SK-N-SH treated with all-trans-retinoic acid at 6 μM for 48 hours (cell line): ENCODE results near the gene SHANK1.
A peak's percentile ranks its signal among the peaks of the same experiment; 100 is the strongest.

ENCODE experiments used
- ATAC-seq: fragments of 200-7000 bp; cut with Tn5 transposase; 3 replicates; pipeline ENCODE4 v1.9.1; 2020; ENCODE audit warnings: mild to moderate bottlenecking, moderate library complexity
- ARNTL ChIP-seq: fragments of 450-650 bp; formaldehyde crosslinking; IDR thresholded peaks from 2 replicates; pipeline ENCODE4 v1.5.0; 2020; ENCODE audit warnings: low read depth, mild to moderate bottlenecking, moderate library complexity, borderline replicate concordance
- BACH2 ChIP-seq: fragments of 250-450 bp; sonication (Bioruptor Pico); IDR thresholded peaks from 2 replicates; pipeline ENCODE4 v1.9.0; 2021; ENCODE audit warnings: mild to moderate bottlenecking, borderline replicate concordance
- CREB5 ChIP-seq: fragments of 250-450 bp; sonication (Bioruptor Pico); IDR thresholded peaks from 2 replicates; pipeline ENCODE4 v1.5.1; 2020; ENCODE audit warnings: low read depth, mild to moderate bottlenecking, moderate library complexity
- CSDC2 ChIP-seq: fragments of 250-450 bp; sonication (Bioruptor Pico); IDR thresholded peaks from 2 replicates; pipeline ENCODE4 v1.5.0; 2020; ENCODE audit warnings: mild to moderate bottlenecking, moderate library complexity
- CSRNP3 ChIP-seq: fragments of 250-450 bp; sonication (Bioruptor Pico); IDR thresholded peaks from 2 replicates; pipeline ENCODE4 v1.5.1; 2021; ENCODE audit warnings: mild to moderate bottlenecking, moderate library complexity
- ESRRG ChIP-seq: fragments of 250-450 bp; sonication (Bioruptor Pico); IDR thresholded peaks from 2 replicates; pipeline ENCODE4 v1.6.1; 2021; ENCODE audit warnings: mild to moderate bottlenecking
- OSR1 ChIP-seq: fragments of 250-450 bp; sonication (Bioruptor Pico); IDR thresholded peaks from 2 replicates; pipeline ENCODE4 v1.8.0; 2022; ENCODE audit warnings: moderate library complexity, mild to moderate bottlenecking, inconsistent platforms
- PATZ1 ChIP-seq: fragments of 250-450 bp; sonication (Bioruptor Pico); IDR thresholded peaks from 2 replicates; pipeline ENCODE4 v1.8.0; 2020; ENCODE audit warnings: mild to moderate bottlenecking, moderate library complexity, borderline replicate concordance
- POU6F1 ChIP-seq: fragments of 250-450 bp; sonication (Bioruptor Pico); IDR thresholded peaks from 2 replicates; pipeline ENCODE4 v1.8.0; 2021; ENCODE audit warnings: low read depth, mild to moderate bottlenecking, moderate library complexity, borderline replicate concordance
- PPARA ChIP-seq: fragments of 250-450 bp; sonication (Bioruptor Pico); IDR thresholded peaks from 2 replicates; pipeline ENCODE4 v1.5.0; 2020; ENCODE audit warnings: mild to moderate bottlenecking, borderline replicate concordance
- SNAI2 ChIP-seq: fragments of 250-450 bp; sonication (Bioruptor Pico); IDR thresholded peaks from 2 replicates; pipeline ENCODE4 v1.5.0; 2020; ENCODE audit warnings: mild to moderate bottlenecking, moderate library complexity
- TCF4 ChIP-seq: fragments of 250-450 bp; sonication (Bioruptor Pico); IDR thresholded peaks from 2 replicates; pipeline ENCODE4 v1.8.0; 2021; ENCODE audit warnings: mild to moderate bottlenecking, moderate library complexity, borderline replicate concordance
- TSHZ2 ChIP-seq: fragments of 250-450 bp; sonication (Bioruptor Pico); IDR thresholded peaks from 2 replicates; pipeline ENCODE4 v1.5.0; 2020; ENCODE audit warnings: mild to moderate bottlenecking, moderate library complexity
- ZC3H10 ChIP-seq: fragments of 250-450 bp; sonication (Bioruptor Pico); IDR thresholded peaks from 2 replicates; pipeline ENCODE4 v1.5.1; 2021; ENCODE audit warnings: mild to moderate bottlenecking, moderate library complexity
- ZFP3 ChIP-seq: fragments of 250-450 bp; sonication (Bioruptor Pico); IDR thresholded peaks from 2 replicates; pipeline ENCODE4 v1.5.0; 2020; ENCODE audit warnings: mild to moderate bottlenecking, moderate library complexity
- ZFP30 ChIP-seq: fragments of 450-650 bp; formaldehyde crosslinking; IDR thresholded peaks from 2 replicates; pipeline ENCODE4 v1.5.0; 2022; ENCODE audit warnings: mild to moderate bottlenecking, moderate library complexity
- ZNF565 ChIP-seq: fragments of 450-650 bp; formaldehyde crosslinking; conservative IDR thresholded peaks from 2 replicates; pipeline ENCODE4 v1.5.0; 2020; ENCODE audit warnings: low read depth, mild to moderate bottlenecking, moderate library complexity
- ZNF70 ChIP-seq: fragments of 450-650 bp; formaldehyde crosslinking; IDR thresholded peaks from 2 replicates; pipeline ENCODE4 v1.5.0; 2020; ENCODE audit warnings: mild to moderate bottlenecking, moderate library complexity
- ZNF8 ChIP-seq: fragments of 450-650 bp; formaldehyde crosslinking; IDR thresholded peaks from 2 replicates; pipeline ENCODE4 v1.5.0; 2020; ENCODE audit warnings: mild to moderate bottlenecking, moderate library complexity

The SHANK1 gene

GRCh38 chr19:50645107-50645506, 74.5 kb downstream of the SHANK1 start (continued):
- TF ChIP-seq PPARA (CRISPR knock-in tag) (no peak), ZNF70 (CRISPR knock-in tag) (no peak)

GRCh38 chr19:50644315-50644915, 75.2 kb downstream of the SHANK1 start:
- ATAC-seq = no peak
- no peak for TF ChIP-seq ARNTL
- TF ChIP-seq TSHZ2 (CRISPR knock-in tag) = no peak
- no peak for TF ChIP-seq CREB5 (CRISPR knock-in tag)
- no peak for TF ChIP-seq ESRRG (CRISPR knock-in tag)
- no peak for TF ChIP-seq ZNF8 (CRISPR knock-in tag)

GRCh38 chr19:50640368-50640767, 79.2 kb downstream of the SHANK1 start:
- ATAC-seq = no peak
- no peak for TF ChIP-seq TCF4 (CRISPR knock-in tag)
- TF ChIP-seq, all 23 proteins: peak for 0

GRCh38 chr19:50639121-50640112, 80.2 kb downstream of the SHANK1 start, which contains the start of gene SYT3:
SYT3 (minus strand) TSS chr19:50639881; CDS start chr19:50637411, 2,470 bp downstream.
- peak; percentile 97 for ATAC-seq
- no peak for TF ChIP-seq BACH2 (CRISPR knock-in tag)

- ATAC-seq = no peak
- TF ChIP-seq TSHZ2 (CRISPR knock-in tag) (no peak), ZFP3 (CRISPR knock-in tag) (no peak), ESRRG (CRISPR knock-in tag) (no peak), ZC3H10 (CRISPR knock-in tag) (no peak), OSR1 (CRISPR knock-in tag) (no peak), ZFP30 (no peak), CSRNP3 (no peak), TCF4 (CRISPR knock-in tag) (no peak), ZNF565 (CRISPR knock-in tag) (no peak), SNAI2 (CRISPR knock-in tag) (no peak), CSDC2 (CRISPR knock-in tag) (no peak), BACH2 (CRISPR knock-in tag) (no peak), PATZ1 (CRISPR knock-in tag) (no peak), POU6F1 (CRISPR knock-in tag) (no peak), ARNTL (no peak)
These were observed 81.0 kb downstream of the SHANK1 start for GRCh38 chr19:50638600-50638999.
